ENCODE data around the gene MDFIC.

DNA sequence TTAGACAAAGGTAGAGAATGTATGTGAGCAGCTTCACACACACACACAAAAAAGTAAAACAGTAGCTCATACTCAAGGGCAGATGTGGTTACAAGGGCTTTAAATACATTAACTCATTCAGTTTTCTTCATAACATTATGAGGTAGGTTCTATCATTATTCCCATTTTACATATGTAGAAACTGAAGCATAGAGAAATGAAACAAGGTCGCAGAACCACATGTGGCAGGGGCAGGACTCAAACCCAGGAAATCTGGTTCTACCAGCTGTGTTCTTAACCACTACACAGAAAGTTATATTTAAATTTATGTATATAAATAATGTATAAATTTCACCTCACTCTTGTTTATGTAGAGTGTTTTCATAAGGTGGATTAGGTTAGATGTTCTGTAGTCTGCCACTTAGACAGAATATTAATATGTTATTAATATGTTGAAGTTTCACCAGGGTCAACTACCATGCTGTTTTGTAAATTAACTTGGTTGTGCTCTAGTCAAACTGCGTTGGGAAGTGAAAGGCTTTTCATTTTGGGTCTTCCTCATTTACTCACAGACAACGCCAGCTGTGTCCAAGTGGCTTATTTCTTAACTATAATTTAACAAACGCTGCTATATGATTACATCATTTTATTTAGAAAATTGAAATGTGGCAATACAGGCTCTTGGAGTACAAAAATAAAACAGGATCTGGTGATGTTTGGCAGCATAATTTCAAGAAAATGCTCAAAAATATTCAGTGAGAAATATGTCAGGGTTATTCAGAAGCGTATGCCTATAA is 138.4 kb downstream of the MDFIC start:
- TF ChIP-seq, protein P1, sequence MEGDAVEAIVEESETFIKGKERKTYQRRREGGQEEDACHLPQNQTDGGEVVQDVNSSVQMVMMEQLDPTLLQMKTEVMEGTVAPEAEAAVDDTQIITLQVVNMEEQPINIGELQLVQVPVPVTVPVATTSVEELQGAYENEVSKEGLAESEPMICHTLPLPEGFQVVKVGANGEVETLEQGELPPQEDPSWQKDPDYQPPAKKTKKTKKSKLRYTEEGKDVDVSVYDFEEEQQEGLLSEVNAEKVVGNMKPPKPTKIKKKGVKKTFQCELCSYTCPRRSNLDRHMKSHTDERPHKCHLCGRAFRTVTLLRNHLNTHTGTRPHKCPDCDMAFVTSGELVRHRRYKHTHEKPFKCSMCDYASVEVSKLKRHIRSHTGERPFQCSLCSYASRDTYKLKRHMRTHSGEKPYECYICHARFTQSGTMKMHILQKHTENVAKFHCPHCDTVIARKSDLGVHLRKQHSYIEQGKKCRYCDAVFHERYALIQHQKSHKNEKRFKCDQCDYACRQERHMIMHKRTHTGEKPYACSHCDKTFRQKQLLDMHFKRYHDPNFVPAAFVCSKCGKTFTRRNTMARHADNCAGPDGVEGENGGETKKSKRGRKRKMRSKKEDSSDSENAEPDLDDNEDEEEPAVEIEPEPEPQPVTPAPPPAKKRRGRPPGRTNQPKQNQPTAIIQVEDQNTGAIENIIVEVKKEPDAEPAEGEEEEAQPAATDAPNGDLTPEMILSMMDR (IDR thresholded peaks at IDR 0.05), result no peak
- TF ChIP-seq POLR2A (IDR thresholded peaks at IDR 0.05), result no peak

All from thyroid gland (tissue), 4 donors.